ENCODE results near the gene SKP1.

DNA sequence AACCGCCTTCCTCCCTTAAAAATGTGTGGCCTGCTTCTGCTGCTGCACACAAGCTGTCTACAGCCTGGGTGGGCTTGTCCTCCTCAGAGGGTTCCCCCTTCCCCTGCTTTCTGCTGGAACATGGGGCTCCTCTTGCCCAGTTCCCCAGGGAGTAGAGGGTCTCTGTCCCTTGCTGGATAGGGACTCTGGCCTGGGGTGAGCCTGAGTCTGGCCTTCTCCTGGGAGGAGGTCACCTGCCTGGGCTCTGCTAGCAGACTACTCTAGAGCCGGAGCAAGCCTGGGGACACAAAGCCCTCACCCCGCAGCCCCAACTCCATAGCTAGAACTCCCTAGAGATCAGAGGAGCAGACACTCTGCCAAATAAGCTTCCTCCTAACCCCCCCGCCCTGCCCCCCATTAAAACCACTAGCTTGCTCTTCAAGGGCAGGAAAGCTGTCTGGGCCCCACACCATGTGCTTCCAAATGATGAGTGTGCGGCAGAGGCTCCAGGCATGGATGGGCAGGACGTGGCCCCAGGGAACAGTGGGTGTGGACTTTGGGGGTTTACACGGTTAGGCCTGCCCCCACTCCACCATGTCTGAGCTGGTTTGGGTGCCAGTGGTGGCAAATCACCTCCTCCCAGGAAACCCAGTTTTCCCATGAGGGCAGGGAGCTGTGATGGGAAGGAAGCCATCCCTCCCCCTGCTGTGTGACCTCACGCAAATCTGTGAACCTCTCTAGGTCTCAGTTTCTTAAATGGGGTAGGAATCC lies 52.3 kb downstream of the SKP1 start:
- TF ChIP-seq TAF1 (IDR thresholded peaks at IDR 0.05; ENCODE audit: borderline replicate concordance, low read depth, low read length) (no peak), POLR2A (IDR thresholded peaks at IDR 0.05; ENCODE audit: low read depth, low read length) (no peak)
